HG03558 (cell line): Measurements from ENCODE around the gene FAM3C.

ENCODE experiments used
- ATAC-seq: cut with Tn5 transposase; IDR thresholded peaks from one replicate; pipeline ENCODE4 v1.9.1; 2021; ENCODE audit warnings: moderate number of reproducible peaks; ENCODE audit not compliant: unreplicated experiment; ENCODE audit errors: extremely low read depth

The FAM3C gene

DNA sequence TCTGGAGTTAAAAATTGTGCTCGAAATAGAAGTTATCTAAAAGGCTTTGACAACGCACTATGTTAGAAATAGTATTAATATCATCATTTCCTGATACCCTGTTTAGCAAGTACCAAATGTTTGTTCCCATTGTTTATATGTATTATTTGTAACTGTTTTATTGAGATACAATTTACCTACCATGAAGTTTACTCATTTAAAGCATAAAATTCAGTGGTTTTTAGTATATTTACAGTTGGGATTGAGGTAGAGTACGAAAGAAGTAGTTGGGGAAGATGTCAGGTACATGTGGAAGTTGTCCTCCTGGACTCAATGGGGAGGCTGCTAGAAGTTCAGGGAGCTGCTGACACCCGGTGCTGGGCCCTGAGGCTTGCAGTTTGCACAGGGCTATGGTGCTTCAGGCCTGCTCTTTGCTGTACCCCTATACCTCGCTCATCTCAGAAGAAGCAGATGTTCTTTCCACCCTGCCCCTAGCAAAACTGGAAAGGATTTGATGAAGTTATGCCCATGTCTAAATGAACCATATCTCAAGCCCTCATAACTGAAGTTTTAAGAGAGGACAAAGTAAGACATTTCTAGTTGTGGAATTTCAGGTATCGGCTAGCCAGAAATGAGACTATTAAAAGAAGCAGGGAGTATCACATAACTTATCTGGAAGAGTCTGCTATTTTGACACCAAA, 92.5 kb downstream of the FAM3C start:
- no peak for ATAC-seq

GRCh38 chr7:121302214-121302745, 93.8 kb downstream of the FAM3C start:
- peak; percentile 81 for ATAC-seq

GRCh38 chr7:121301446-121302213, 94.5 kb downstream of the FAM3C start:
- ATAC-seq = no peak

DNA sequence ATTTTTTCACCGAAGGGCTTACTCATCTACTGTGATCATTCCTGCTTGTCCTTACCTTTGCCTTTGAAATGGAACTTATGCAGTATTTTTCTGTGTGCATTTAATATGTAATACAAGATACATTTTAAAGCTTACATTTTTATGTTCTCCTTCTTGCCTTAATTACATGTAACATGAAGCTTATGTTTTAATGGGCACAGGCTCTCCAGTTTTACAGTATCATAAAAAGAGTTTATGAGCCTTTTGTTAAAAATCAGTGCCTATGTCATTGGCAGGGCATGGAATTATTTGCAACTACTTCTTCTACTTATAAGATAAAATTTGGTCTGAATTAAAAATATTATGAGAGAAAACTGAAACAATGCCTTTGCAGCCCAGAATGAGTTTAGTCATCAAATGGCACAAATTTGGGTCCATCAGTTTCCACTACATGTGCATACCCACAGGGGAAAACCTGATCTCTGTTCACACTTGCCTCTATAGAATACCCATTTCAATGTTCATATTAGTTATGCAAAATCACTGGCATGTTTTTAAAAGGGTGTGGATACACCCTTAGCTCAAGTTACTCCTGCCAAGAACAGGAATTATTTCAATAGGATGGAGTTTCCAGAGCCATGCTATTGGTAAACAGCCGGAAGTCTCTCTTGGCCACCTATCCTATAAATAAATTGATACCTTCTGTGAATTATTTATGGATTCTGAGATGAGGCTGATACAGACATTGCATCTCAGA, 95.3 kb downstream of the FAM3C start:
- ATAC-seq = no peak
